Activated naive CD4-positive, alpha-beta T cell (primary cell): ENCODE measurements around the gene PEX7.
"Not testable (repeated sequence)": the region's sequence is repeated elsewhere in the genome, so short reads cannot be mapped to it uniquely, and the experiment has no call there.

Source experiments
- DNase-seq, 4 experiments: peaks; one replicate each; lab custom pipeline; 2025; lab: John Stamatoyannopoulos, UW

The PEX7 gene

GRCh38 chr6:136840276-136841001, 18.0 kb downstream of the PEX7 start:
- DNase-seq: no peak

GRCh38 chr6:136843210-136843609, 20.8 kb downstream of the PEX7 start:
- no peak for DNase-seq

- DNase-seq: no peak
Observed at GRCh38 chr6:136846046-136846445, 23.7 kb downstream of the PEX7 start.

GRCh38 chr6:136846477-136846876, 24.1 kb downstream of the PEX7 start:
- DNase-seq: not testable (repeated sequence)

- not testable (repeated sequence) for DNase-seq
Observed at GRCh38 chr6:136849979-136850563, 27.7 kb downstream of the PEX7 start.

GRCh38 chr6:136859430-136859829, 37.0 kb downstream of the PEX7 start:
- no peak for DNase-seq

- DNase-seq: no peak
Observed at GRCh38 chr6:136860043-136860442, 37.7 kb downstream of the PEX7 start.

GRCh38 chr6:136862662-136863061, 40.3 kb downstream of the PEX7 start:
- DNase-seq: no peak

- DNase-seq: no peak
Observed at GRCh38 chr6:136863752-136864151, 41.4 kb downstream of the PEX7 start.

- no peak for DNase-seq
Observed at GRCh38 chr6:136864676-136865075, 42.3 kb downstream of the PEX7 start.

GRCh38 chr6:136866872-136867416, 44.6 kb downstream of the PEX7 start:
- no peak for DNase-seq

- DNase-seq: no peak
Observed at GRCh38 chr6:136869451-136869850, 47.1 kb downstream of the PEX7 start.

- no peak for DNase-seq
Observed at GRCh38 chr6:136873748-136874147, 51.4 kb downstream of the PEX7 start.

- not testable (repeated sequence) for DNase-seq
Observed at GRCh38 chr6:136876469-136876868, 54.1 kb downstream of the PEX7 start.

- no peak for DNase-seq
Observed at GRCh38 chr6:136880748-136881460, 58.5 kb downstream of the PEX7 start.

GRCh38 chr6:136886091-136886490, 63.7 kb downstream of the PEX7 start:
- DNase-seq: no peak

GRCh38 chr6:136887953-136888352, 65.6 kb downstream of the PEX7 start:
- no peak for DNase-seq

GRCh38 chr6:136889271-136890193, 67.1 kb downstream of the PEX7 start:
- DNase-seq: no peak

- DNase-seq: no peak
Observed at GRCh38 chr6:136890194-136890839, 67.9 kb downstream of the PEX7 start.

GRCh38 chr6:136890986-136891385, 68.6 kb downstream of the PEX7 start:
- DNase-seq: no peak

GRCh38 chr6:136893187-136893586, 70.8 kb downstream of the PEX7 start:
- DNase-seq: no peak
